SU-DHL-6 (cell line): ENCODE data around the gene RHBDF2.

Experiments
- CTCF ChIP-seq: fragments of 200-600 bp; sonication (generic); IDR thresholded peaks from one replicate; pipeline ENCODE4 v1.5.1; 2017; ENCODE audit warnings: antibody characterized with exemption, mild to moderate bottlenecking, low read length, moderate library complexity; ENCODE audit not compliant: insufficient read depth, poor library complexity, severe bottlenecking
- EZH2phosphoT487 ChIP-seq: fragments of 200-600 bp; sonication (generic), shearing (Covaris generic); conservative IDR thresholded peaks from 2 replicates; pipeline ENCODE4 v1.6.1; 2018; ENCODE audit warnings: mild to moderate bottlenecking, antibody characterized with exemption, low read length, moderate library complexity, mixed read lengths

DNA sequence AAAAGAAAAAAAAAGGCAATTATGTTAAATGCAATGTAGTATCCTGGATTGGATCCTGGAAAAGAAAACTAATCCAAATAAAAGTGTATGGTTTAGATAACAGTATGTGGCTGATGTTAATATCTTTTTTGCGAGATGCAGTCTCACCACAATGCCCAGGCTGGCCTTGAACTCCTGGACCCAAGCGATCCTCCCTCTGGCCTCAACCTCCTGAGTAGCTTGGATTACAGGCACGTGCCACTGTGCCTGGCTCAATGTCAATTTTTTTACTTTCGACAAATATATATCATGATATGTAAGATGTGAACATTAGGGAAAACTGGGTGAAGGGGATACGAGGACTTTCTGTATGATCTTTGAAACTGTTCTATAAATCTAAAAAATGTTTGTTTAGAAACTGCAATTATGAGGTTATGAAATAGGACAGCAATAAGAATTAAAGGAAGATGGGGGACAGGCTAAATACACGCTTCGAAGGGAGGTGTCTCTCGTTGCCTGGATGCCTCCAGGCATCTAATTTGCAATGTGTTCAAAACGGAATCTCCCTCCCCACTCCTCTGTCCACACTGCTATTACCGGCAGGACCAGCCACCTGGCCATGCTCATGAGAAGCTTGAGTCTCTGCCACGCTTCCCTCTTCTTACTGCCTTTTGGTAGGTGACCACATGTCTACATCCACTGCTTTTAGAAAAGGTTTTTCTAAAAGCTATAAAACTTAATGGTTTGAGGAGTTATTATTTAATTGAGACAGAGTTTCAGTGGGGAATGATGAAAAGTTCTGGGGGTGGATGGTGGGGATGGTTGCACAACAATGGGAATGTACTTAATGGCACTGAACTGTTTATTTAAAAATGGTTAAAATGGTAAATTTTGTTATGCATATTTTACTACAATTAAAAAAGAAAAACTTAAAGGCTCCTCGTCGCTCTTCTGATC, 63.5 kb downstream of the RHBDF2 start:
- no peak for TF ChIP-seq CTCF
- no peak for TF ChIP-seq EZH2phosphoT487
